PC-3 (cell line): ENCODE data around the gene CELA3A. TPM values are rescaled to one million over a fixed set of nuclear protein-coding genes. Genes with fewer than 3 reads are reported as not detected.

ENCODE experiments used
- ATAC-seq: fragments of 200-7000 bp; cut with Tn5 transposase; 2 replicates; pipeline ENCODE4 v1.9.1; 2020; ENCODE audit warnings: mild to moderate bottlenecking, moderate library complexity
- BruUV-seq: library from RNA; stranded (reverse); fragments of 400-500 nt; replicated peaks from 2 replicates; lab custom pipeline; 2021; lab: Mats Ljungman, UMichigan
- CTCF ChIA-PET: fragments of 300-600 bp; sonication (Branson Sonifier 250); formaldehyde crosslinking; loops from one replicate; lab custom pipeline; 2022; ENCODE audit warnings: antibody characterized with exemption; lab: Charles Lee
- POLR2A ChIA-PET: fragments of 300-600 bp; sonication (Branson Sonifier 250); formaldehyde crosslinking; loops from one replicate; lab custom pipeline; 2022; ENCODE audit warnings: antibody characterized with exemption; ENCODE audit not compliant: unreplicated experiment; lab: Charles Lee
- DNase-seq: peaks from one replicate; pipeline ENCODE4 v3.0.0-alpha.2; 2015
- H2AFZ ChIP-seq: fragments of 300-600 bp; sonication (generic); 2 replicates; pipeline ENCODE4 v1.6.0; 2016; ENCODE audit warnings: antibody characterized with exemption, low read length
- H3F3A ChIP-seq: fragments of 300-600 bp; sonication (generic); one replicate; pipeline ENCODE4 v1.6.0; 2017; ENCODE audit warnings: antibody characterized with exemption, low read length, control low read depth, mild to moderate bottlenecking; ENCODE audit not compliant: unreplicated experiment
- H3K27ac ChIP-seq: fragments of 300-600 bp; sonication (generic); 2 replicates; pipeline ENCODE4 v1.5.1; 2016; ENCODE audit warnings: mild to moderate bottlenecking, low read length
- H3K27me3 ChIP-seq: fragments of 300-600 bp; sonication (generic); 2 replicates; pipeline ENCODE4 v1.6.1; 2016; ENCODE audit warnings: low read length, mixed read lengths
- H3K36me3 ChIP-seq: fragments of 300-600 bp; sonication (generic); 2 replicates; pipeline ENCODE4 v1.6.1; 2016; ENCODE audit warnings: low read depth, mixed run types, low read length, mixed read lengths
- H3K4me1 ChIP-seq: fragments of 300-600 bp; sonication (generic); 2 replicates; pipeline ENCODE4 v1.5.1; 2016; ENCODE audit warnings: low read length; ENCODE audit not compliant: insufficient read depth
- H3K4me2 ChIP-seq: fragments of 300-600 bp; sonication (generic); 2 replicates; pipeline ENCODE4 v1.6.0; 2016; ENCODE audit warnings: low read length
- H3K4me3 ChIP-seq: fragments of 300-600 bp; sonication (generic); 2 replicates; pipeline ENCODE4 v1.5.1; 2016; ENCODE audit warnings: mild to moderate bottlenecking, low read length, mixed read lengths
- H3K79me2 ChIP-seq: fragments of 300-600 bp; sonication (generic); 2 replicates; pipeline ENCODE4 v1.6.1; 2017; ENCODE audit warnings: low read length, mixed read lengths
- H3K9ac ChIP-seq: fragments of 300-600 bp; sonication (generic); 2 replicates; pipeline ENCODE4 v1.6.0; 2016; ENCODE audit warnings: mild to moderate bottlenecking, low read length
- H3K9me2 ChIP-seq: fragments of 300-600 bp; sonication (generic); replicated peaks from 2 replicates; pipeline ENCODE4 v1.6.1; 2016; ENCODE audit warnings: mixed run types, low read length, mixed read lengths
- H3K9me3 ChIP-seq: fragments of 300-600 bp; sonication (generic); 2 replicates; pipeline ENCODE4 v1.6.1; 2016; ENCODE audit warnings: low read length, mixed read lengths
- H4K20me1 ChIP-seq: fragments of 300-600 bp; sonication (generic); 2 replicates; pipeline ENCODE4 v1.6.1; 2016; ENCODE audit warnings: low read length, mixed read lengths
- CTCF ChIP-seq: fragments of 300-600 bp; sonication (generic); conservative IDR thresholded peaks from 2 replicates; pipeline ENCODE4 v1.5.1; 2017; ENCODE audit warnings: antibody characterized with exemption, low read depth, mild to moderate bottlenecking, low read length
- EZH2 ChIP-seq: fragments of 300-600 bp; sonication (generic); IDR thresholded peaks from one replicate; pipeline ENCODE4 v1.6.1; 2017; ENCODE audit warnings: antibody characterized with exemption, mild to moderate bottlenecking, low read length; ENCODE audit not compliant: unreplicated experiment
- EZH2phosphoT487 ChIP-seq: fragments of 300-600 bp; sonication (generic); IDR thresholded peaks from 2 replicates; pipeline ENCODE4 v1.6.1; 2018; ENCODE audit warnings: mild to moderate bottlenecking, antibody characterized with exemption, low read length, borderline replicate concordance
- intact Hi-C: fragments of 100-400 bp; cut with micrococcal nuclease; formaldehyde crosslinking; loops from 2 replicates; pipeline ENCODE4 v1.9.0; 2023
- total RNA-seq: library from RNA; depleted of rRNA; stranded (reverse); fragments of >200 nt; gene quantifications from 2 replicates; pipeline ENCODE4 v1.2.3, GENCODE V29; 2014

Gene CELA3A
- total RNA-seq, 1 experiment from 2014 or later: not detected

- Histone ChIP-seq H3K4me1 (peaks cover 15% of the 10 kb centered on the region), H3K27ac (no peak overlapping the region), H3K79me2 (no peaks in the 10 kb centered on the region), H3F3A (no peaks in the 10 kb centered on the region), H4K20me1 (no peaks in the 10 kb centered on the region), H3K4me2 (no peak overlapping the region), H3K9me2 (no peaks in the 10 kb centered on the region), H3K4me3 (no peak overlapping the region), H2AFZ (no peak overlapping the region), H3K9ac (no peak overlapping the region), H3K36me3 (no peaks in the 10 kb centered on the region), H3K9me3 (no peaks in the 10 kb centered on the region), H3K27me3 (no peaks in the 10 kb centered on the region)
- CTCF ChIA-PET: no interaction called here
- TF ChIP-seq EZH2: no peak
- no peak for TF ChIP-seq EZH2phosphoT487
- TF ChIP-seq CTCF: no peak
- BruUV-seq: no TSS peak
- POLR2A ChIA-PET: interaction anchor here (0.5 kb wide), 1 partner anchor 17 kb away, joined by 3 read pairs; no protein-coding TSS in a partner anchor
- intact Hi-C loops: no loop called here
- no peak for ATAC-seq
- DNase-seq: no peak
Observed at GRCh38 chr1:22038036-22038435, 36.6 kb downstream of the CELA3A start.

- H4K20me1 ChIP-seq: no peaks in the 10 kb centered on the region
- peaks cover 26% of the 10 kb centered on the region for H3K4me1 ChIP-seq
- peak overlapping the region; percentile 47 for H3K4me2 ChIP-seq
- H3K4me3 ChIP-seq: no peak overlapping the region
- H3K27me3 ChIP-seq: no peaks in the 10 kb centered on the region
- H3K27ac ChIP-seq: no peak overlapping the region
- H3K36me3 ChIP-seq: no peaks in the 10 kb centered on the region
- BruUV-seq: no TSS peak
- H2AFZ ChIP-seq: peak overlapping the region; percentile 47; the same call in 1 of the 2 replicates
- peak; percentile 66 for DNase-seq
- H3K79me2 ChIP-seq: no peaks in the 10 kb centered on the region
- ChIA-PET CTCF (no interaction called here), POLR2A (no interaction called here)
- no peaks in the 10 kb centered on the region for H3K9me3 ChIP-seq
- no peak overlapping the region for H3K9ac ChIP-seq
- ATAC-seq: peak; percentile 75
- H3K9me2 ChIP-seq: no peaks in the 10 kb centered on the region
- TF ChIP-seq EZH2phosphoT487: no peak
- no peak for TF ChIP-seq CTCF
- no peak for TF ChIP-seq EZH2
- intact Hi-C loops: no loop called here
- peaks cover 2% of the 10 kb centered on the region for H3F3A ChIP-seq
Observed at GRCh38 chr1:22039594-22040285, 38.3 kb downstream of the CELA3A start.

- Histone ChIP-seq H2AFZ (peak overlapping the region; percentile 47; the same call in 1 of the 2 replicates), H3K4me2 (0 out of 2 replicates have a peak overlapping the region, but pooled peaks have one; percentile 47)
- ATAC-seq: no peak
Observed at GRCh38 chr1:22040286-22040623, 38.8 kb downstream of the CELA3A start.

More at GRCh38 chr1:22040286-22040623, 38.8 kb downstream of the CELA3A start:
- no TSS peak for BruUV-seq
- Histone ChIP-seq H3K9me2 (no peaks in the 10 kb centered on the region), H3K4me1 (peaks cover 30% of the 10 kb centered on the region), H3K9me3 (no peaks in the 10 kb centered on the region), H3F3A (peaks cover 3% of the 10 kb centered on the region), H3K79me2 (no peaks in the 10 kb centered on the region), H3K9ac (no peak overlapping the region), H3K4me3 (no peak overlapping the region), H3K27me3 (no peaks in the 10 kb centered on the region), H3K36me3 (no peaks in the 10 kb centered on the region), H4K20me1 (no peaks in the 10 kb centered on the region), H3K27ac (no peak overlapping the region)
- ChIA-PET CTCF (no interaction called here), POLR2A (no interaction called here)
- no peak for TF ChIP-seq EZH2
- TF ChIP-seq CTCF: no peak
- TF ChIP-seq EZH2phosphoT487: no peak
- DNase-seq: no peak
- intact Hi-C loops: no loop called here
